ENCODE data around the gene KIFC3. TPM values are rescaled to one million over a fixed set of nuclear protein-coding genes. Genes with fewer than 3 reads are reported as not detected.
"Not testable (repeated sequence)": the region's sequence is repeated elsewhere in the genome, so short reads cannot be mapped to it uniquely, and the experiment has no call there.

The KIFC3 gene
- total RNA-seq, 2 donors from 2014 or later = 0.16 to 0.64 TPM

- no peak for ATAC-seq
- no peak overlapping the region for H3K27ac Mint-ChIP-seq
Observed at GRCh38 chr16:57747496-57747895, 54.8 kb downstream of the KIFC3 start.

GRCh38 chr16:57747091-57747490, 55.2 kb downstream of the KIFC3 start:
- no peaks in the 10 kb centered on the region for H3K9me3 Mint-ChIP-seq
- no peak for ATAC-seq
- no peaks in the 10 kb centered on the region for H3K36me3 Mint-ChIP-seq
- no peak for DNase-seq (ENCODE audit: low spot score in 2 of 2)
- H3K27ac Mint-ChIP-seq = no peak overlapping the region

More at GRCh38 chr16:57747496-57747895, 54.8 kb downstream of the KIFC3 start:
- H3K9me3 Mint-ChIP-seq = no peaks in the 10 kb centered on the region
- no peak for DNase-seq (ENCODE audit: low spot score in 2 of 2)
- H3K36me3 Mint-ChIP-seq = no peaks in the 10 kb centered on the region

- not testable (repeated sequence) for H3K9me3 Mint-ChIP-seq; DNase-seq (ENCODE audit: low spot score in 2 of 2); ATAC-seq; H3K36me3 Mint-ChIP-seq; H3K27ac Mint-ChIP-seq
Observed at GRCh38 chr16:57746316-57746715, 56.0 kb downstream of the KIFC3 start.

DNA sequence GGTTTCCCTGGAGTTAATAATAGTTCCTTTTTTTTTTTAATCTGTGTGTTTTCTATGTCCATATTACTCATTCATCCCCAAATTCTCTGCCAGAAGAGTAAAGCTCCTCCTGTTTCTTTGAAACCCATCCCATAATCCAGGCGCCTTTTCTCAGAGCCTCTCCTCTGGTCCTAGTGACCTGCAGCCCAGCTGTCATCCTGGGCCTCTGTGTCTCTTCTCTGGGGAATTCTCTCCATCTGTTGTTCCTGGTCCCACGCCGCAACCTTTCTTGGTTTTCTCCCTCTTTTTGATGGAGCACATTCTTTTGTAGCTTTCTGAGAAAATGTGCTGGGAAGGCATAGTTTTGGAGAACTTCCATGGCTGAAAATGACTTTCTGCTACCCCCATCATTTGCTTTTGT, 56.5 kb downstream of the KIFC3 start:
- no peaks in the 10 kb centered on the region for H3K9me3 Mint-ChIP-seq
- DNase-seq (ENCODE audit: low spot score in 2 of 2) (no peak), ATAC-seq (no peak)
- H3K27ac Mint-ChIP-seq = no peak overlapping the region
- H3K36me3 Mint-ChIP-seq = no peaks in the 10 kb centered on the region

DNA sequence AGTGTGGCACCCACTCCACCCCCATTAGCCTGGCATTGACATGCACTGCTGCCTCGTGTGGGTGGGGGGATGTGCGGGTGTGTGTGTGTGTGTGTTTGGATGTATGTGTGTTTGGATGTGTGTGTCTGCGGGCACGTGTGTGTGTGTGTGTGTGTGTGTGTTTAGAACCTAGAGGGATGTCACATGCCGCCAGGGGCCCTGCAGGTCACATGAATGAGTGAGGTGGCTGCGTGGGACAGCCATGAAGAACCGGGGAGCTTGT, 57.7 kb downstream of the KIFC3 start:
- no peak for ATAC-seq

GRCh38 chr16:57743886-57744641, 58.2 kb downstream of the KIFC3 start:
- H3K9me3 Mint-ChIP-seq = no peaks in the 10 kb centered on the region
- peak overlapping the region in 1 of 2 donors; percentile 29 for H3K27ac Mint-ChIP-seq
- no peaks in the 10 kb centered on the region for H3K36me3 Mint-ChIP-seq
- DNase-seq (ENCODE audit: low spot score in 2 of 2) (no peak), ATAC-seq (no peak)

More for the DNA sequence above, 57.7 kb downstream of the KIFC3 start:
- no peak for DNase-seq (ENCODE audit: low spot score in 2 of 2)
- Mint-ChIP-seq H3K36me3 (no peaks in the 10 kb centered on the region), H3K9me3 (no peaks in the 10 kb centered on the region), H3K27ac (no peak overlapping the region)

- no peaks in the 10 kb centered on the region for H3K9me3 Mint-ChIP-seq
- no peaks in the 10 kb centered on the region for H3K36me3 Mint-ChIP-seq
- peak overlapping the region in 1 of 2 donors; percentile 29 for H3K27ac Mint-ChIP-seq
- no peak for DNase-seq (ENCODE audit: low spot score in 2 of 2)
- ATAC-seq = no peak
Observed at GRCh38 chr16:57743458-57743857, 58.8 kb downstream of the KIFC3 start.

GRCh38 chr16:57742543-57742942, 59.7 kb downstream of the KIFC3 start:
- H3K9me3 Mint-ChIP-seq = no peaks in the 10 kb centered on the region
- no peaks in the 10 kb centered on the region for H3K36me3 Mint-ChIP-seq
- H3K27ac Mint-ChIP-seq = no peak overlapping the region
- ATAC-seq = no peak
- DNase-seq (ENCODE audit: low spot score in 2 of 2) = no peak

DNA sequence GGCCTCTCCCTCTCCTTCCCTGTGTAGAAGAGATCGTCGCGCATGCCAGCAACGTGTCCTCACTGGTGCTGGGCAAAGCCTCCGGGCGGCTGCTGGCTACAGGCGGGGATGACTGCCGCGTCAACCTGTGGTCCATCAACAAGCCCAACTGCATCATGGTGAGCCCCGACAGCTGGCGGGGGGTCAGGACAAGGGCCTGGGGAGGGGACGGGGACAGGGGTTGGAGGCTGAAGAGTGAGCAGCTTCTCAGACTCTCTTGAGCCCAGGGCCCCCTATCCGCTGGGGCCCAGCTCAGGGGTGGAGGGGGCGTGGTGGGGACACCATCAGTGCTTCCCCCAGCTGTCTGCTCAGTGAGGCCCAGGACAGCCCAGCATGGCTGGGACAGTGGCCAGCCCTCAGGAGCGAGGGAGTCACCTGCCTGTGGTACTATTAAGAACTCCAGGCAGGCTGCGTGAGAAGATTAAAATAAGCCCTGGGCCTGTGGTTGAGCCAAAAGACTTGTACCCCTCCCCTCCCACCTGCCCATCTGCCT, 60.6 kb downstream of the KIFC3 start:
- no peak for DNase-seq (ENCODE audit: low spot score in 2 of 2)
- H3K9me3 Mint-ChIP-seq = no peaks in the 10 kb centered on the region

GRCh38 chr16:57740423-57741071, 61.7 kb downstream of the KIFC3 start:
- H3K9me3 Mint-ChIP-seq = no peaks in the 10 kb centered on the region
- DNase-seq (ENCODE audit: low spot score in 2 of 2) (no peak), ATAC-seq (no peak)
- H3K27ac Mint-ChIP-seq = no peak overlapping the region
- no peaks in the 10 kb centered on the region for H3K36me3 Mint-ChIP-seq

More for the DNA sequence above, 60.6 kb downstream of the KIFC3 start:
- H3K36me3 Mint-ChIP-seq = no peaks in the 10 kb centered on the region
- no peak overlapping the region for H3K27ac Mint-ChIP-seq
- ATAC-seq = no peak

GRCh38 chr16:57739756-57740422, 62.4 kb downstream of the KIFC3 start:
- peaks cover 0 to 4% of the 10 kb centered on the region in 2 donors for H3K36me3 Mint-ChIP-seq
- no peak for ATAC-seq
- no peak for DNase-seq (ENCODE audit: low spot score in 2 of 2)
- H3K9me3 Mint-ChIP-seq = no peaks in the 10 kb centered on the region
- H3K27ac Mint-ChIP-seq = no peak overlapping the region

DNA sequence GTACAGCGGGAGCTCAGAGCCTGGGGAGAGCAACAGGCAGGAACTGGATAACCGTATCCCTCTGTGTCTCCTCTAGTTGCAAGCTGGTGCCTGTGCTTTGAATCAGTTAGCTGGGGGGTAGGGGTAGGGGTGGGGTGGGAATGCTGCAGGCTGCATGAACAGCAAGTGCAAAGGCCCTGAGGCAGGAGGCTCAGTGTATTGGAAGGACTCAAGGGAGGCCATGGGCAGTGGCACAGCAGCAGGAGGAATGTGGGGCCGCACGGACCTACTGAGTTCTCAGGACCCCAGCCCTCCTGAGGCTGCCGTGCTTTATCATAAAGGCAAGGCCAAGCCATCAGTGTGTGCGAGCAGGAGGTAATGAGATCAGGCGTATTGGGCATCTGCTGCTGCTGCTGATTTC, 63.4 kb downstream of the KIFC3 start:
- DNase-seq (ENCODE audit: low spot score in 2 of 2) (no peak), ATAC-seq (no peak)
- peaks cover 0 to 10% of the 10 kb centered on the region in 2 donors for H3K36me3 Mint-ChIP-seq
- no peaks in the 10 kb centered on the region for H3K9me3 Mint-ChIP-seq
- H3K27ac Mint-ChIP-seq = no peak overlapping the region

DNA sequence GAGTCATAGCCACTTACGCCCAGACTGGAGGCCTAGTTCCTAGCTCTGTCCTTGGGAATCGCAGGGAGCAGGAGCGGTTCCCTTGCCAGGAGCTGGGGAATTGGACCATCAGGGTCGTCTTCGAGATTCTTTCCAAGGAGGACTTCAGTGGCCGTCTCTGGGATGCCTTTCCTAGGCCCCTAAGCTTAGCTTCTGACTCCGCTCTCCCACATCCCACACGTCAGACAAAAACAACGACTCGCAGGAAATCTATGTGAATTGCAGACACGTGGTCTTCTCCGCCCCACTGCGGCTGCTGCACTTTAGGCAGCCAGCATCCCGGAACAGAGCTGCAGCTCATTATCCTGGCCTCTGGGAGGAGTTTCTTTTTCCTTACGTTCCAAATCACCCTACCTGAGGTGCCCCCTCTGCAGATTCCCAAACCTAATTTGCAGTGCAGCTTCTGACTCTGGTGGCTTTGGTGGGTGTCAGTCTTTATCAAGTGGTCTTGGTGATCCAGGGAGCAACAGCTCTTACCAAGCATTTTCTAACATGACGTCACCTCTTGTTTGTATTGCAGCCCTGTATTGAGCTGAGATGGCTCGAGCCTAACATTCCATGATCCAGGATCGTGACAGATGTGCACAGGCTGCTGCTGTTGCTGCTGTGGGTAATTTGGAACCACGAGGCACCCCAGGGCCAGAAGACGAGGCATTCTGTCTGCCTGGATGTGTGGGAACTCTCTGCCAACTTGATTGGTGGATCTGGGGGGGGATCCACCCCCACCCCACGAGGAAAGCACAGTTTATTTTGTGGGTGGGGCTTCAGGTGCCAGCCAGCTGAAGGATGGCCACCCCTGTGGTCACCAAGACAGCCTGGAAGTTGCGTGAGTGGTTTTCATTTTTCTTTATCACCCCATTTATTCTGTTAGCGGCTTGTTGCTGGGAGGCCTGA, 65.6 kb downstream of the KIFC3 start:
- H3K9me3 Mint-ChIP-seq = peaks cover 12 to 13% of the 10 kb centered on the region in 2 donors
- H3K27ac Mint-ChIP-seq = peak overlapping the region; percentile 93 to 98
- H3K36me3 Mint-ChIP-seq = peaks cover 12 to 23% of the 10 kb centered on the region in 2 donors
- ATAC-seq (no peak), DNase-seq (ENCODE audit: low spot score in 2 of 2) (peak in 1 of 2 donors; percentile 33)

GRCh38 chr16:57735755-57736418, 66.4 kb downstream of the KIFC3 start, which contains the start of gene KATNB1:
Gene KATNB1, plus strand, starts transcription at chr16:57735770. Its CDS starts 1,474 bp downstream, at chr16:57737244.
- ATAC-seq = no peak
- H3K36me3 Mint-ChIP-seq = peaks cover 12 to 23% of the 10 kb centered on the region in 2 donors
- no peak for DNase-seq (ENCODE audit: low spot score in 2 of 2)
- peak within 1 kb of the TSS; percentile 93 to 98 for H3K27ac Mint-ChIP-seq
- H3K9me3 Mint-ChIP-seq = peaks cover 12 to 18% of the 10 kb centered on the region in 2 donors

- Mint-ChIP-seq H3K27ac (peak overlapping the region; percentile 93 to 98), H3K36me3 (peaks cover 12 to 23% of the 10 kb centered on the region in 2 donors), H3K9me3 (peaks cover 12 to 18% of the 10 kb centered on the region in 2 donors)
- ATAC-seq (peak; percentile 91), DNase-seq (ENCODE audit: low spot score in 2 of 2) (peak; percentile 96 to 98)
Observed at GRCh38 chr16:57734925-57735754, 67.2 kb downstream of the KIFC3 start.
